Measurements from ENCODE around the gene C16orf96. TPM values are rescaled to one million over a fixed set of nuclear protein-coding genes. Genes with fewer than 3 reads are reported as not detected.

C16orf96 gene
- total and polyA plus RNA-seq, 2 donors (not counting 3 experiments of a cell fraction or from before 2014, with no cell fraction given): not detected

GRCh38 chr16:4507588-4508345 lies 48.4 kb upstream of the C16orf96 start:
- Histone ChIP-seq H3K79me2 (ENCODE audit: control insufficient read depth, insufficient read depth, low read length) (peaks cover 7% of the 10 kb centered on the region), H2AFZ (ENCODE audit: low read depth, low read length) (no peak overlapping the region), H3K4me1 (ENCODE audit: control insufficient read depth, extremely low read depth, insufficient read depth, low read length) (no peaks in the 10 kb centered on the region), H3K27ac (ENCODE audit: insufficient read depth, low read depth, low read length) (no peak overlapping the region), H3K9me3 (replicated peaks; ENCODE audit: control insufficient read depth, insufficient read depth, low read length) (no peaks in the 10 kb centered on the region), H3K9me1 (replicated peaks; ENCODE audit: control insufficient read depth, extremely low read depth, insufficient read depth, low read length) (no peaks in the 10 kb centered on the region), H3K4me3 (replicated peaks in 1 of 3; ENCODE audit: insufficient read depth in 1 of 3, low read depth in 1 of 3, low read length in 3 of 3) (no peak overlapping the region), H3K4me2 (ENCODE audit: insufficient read depth, low read length) (no peak overlapping the region), H3K27me3 (ENCODE audit: control insufficient read depth in 2 of 2, insufficient read depth in 2 of 2, low read length in 2 of 2) (no peaks in the 10 kb centered on the region), H3K9ac (replicated peaks; ENCODE audit: extremely low read depth, insufficient read depth, low read length) (no peak overlapping the region), H3K36me3 (ENCODE audit: control insufficient read depth in 2 of 2, extremely low read depth in 1 of 2, insufficient read depth in 2 of 2, low read length in 2 of 2) (peaks cover 16 to 47% of the 10 kb centered on the region in 2 experiments), H4K20me1 (replicated peaks; ENCODE audit: control insufficient read depth, extremely low read depth, insufficient read depth, low read length) (no peaks in the 10 kb centered on the region)
- intact Hi-C loops (cut with micrococcal nuclease): no loop called here
- DNase-seq (ENCODE audit: low read depth, low spot score) (no peak), FAIRE-seq (no peak)
- ChIA-PET CTCF (interaction anchor here (0.7 to 6.5 kb wide), 19 partner anchors 10 to 450 kb away, joined by 3 to 109 read pairs (median 6); partner anchors contain the start of genes HMOX2, MGRN1 and SEC14L5), POLR2A (no interaction called here)
- dilution Hi-C loops (cut with MboI; ENCODE audit: extremely low pct_ligation_motif_present, low sequenced_read_pairs): no loop called here
- TSS peak; percentile 33 for BruUV-seq (replicated peaks)
- TF ChIP-seq EZH2 (IDR thresholded peaks at IDR 0.05; ENCODE audit: borderline replicate concordance, low read depth, low read length, severe bottlenecking): no peak
- no peak for TF ChIP-seq MAX (IDR thresholded peaks at IDR 0.05; ENCODE audit: insufficient read depth, insufficient read length)
- TF ChIP-seq POLR2A (IDR thresholded peaks at IDR 0.05; ENCODE audit: low read depth, low read length): no peak
- no peak for TF ChIP-seq MYC (IDR thresholded peaks at IDR 0.05; ENCODE audit: low read depth, low read length)
- no peak for TF ChIP-seq FOS (IDR thresholded peaks at IDR 0.05; ENCODE audit: borderline replicate concordance, insufficient read depth, low read length)
- TF ChIP-seq CTCF (IDR thresholded peaks at IDR 0.05; ENCODE audit: extremely low read depth in 1 of 2, insufficient read depth in 1 of 2, low read depth in 1 of 2, low read length in 2 of 2): no peak
- no peak for TF ChIP-seq POLR2AphosphoS5 (IDR thresholded peaks at IDR 0.05; ENCODE audit: insufficient read depth, low read depth, low read length)
- TF ChIP-seq JUN (IDR thresholded peaks at IDR 0.05; ENCODE audit: borderline replicate concordance, insufficient read depth, insufficient read length, low read depth): no peak
- no peak for TF ChIP-seq GATA2 (IDR thresholded peaks at IDR 0.05; ENCODE audit: insufficient read depth, insufficient read length, low read depth, low read length)

All from endothelial cell of umbilical vein (primary cell).